ENCODE results near the gene LEFTY1.

DNA sequence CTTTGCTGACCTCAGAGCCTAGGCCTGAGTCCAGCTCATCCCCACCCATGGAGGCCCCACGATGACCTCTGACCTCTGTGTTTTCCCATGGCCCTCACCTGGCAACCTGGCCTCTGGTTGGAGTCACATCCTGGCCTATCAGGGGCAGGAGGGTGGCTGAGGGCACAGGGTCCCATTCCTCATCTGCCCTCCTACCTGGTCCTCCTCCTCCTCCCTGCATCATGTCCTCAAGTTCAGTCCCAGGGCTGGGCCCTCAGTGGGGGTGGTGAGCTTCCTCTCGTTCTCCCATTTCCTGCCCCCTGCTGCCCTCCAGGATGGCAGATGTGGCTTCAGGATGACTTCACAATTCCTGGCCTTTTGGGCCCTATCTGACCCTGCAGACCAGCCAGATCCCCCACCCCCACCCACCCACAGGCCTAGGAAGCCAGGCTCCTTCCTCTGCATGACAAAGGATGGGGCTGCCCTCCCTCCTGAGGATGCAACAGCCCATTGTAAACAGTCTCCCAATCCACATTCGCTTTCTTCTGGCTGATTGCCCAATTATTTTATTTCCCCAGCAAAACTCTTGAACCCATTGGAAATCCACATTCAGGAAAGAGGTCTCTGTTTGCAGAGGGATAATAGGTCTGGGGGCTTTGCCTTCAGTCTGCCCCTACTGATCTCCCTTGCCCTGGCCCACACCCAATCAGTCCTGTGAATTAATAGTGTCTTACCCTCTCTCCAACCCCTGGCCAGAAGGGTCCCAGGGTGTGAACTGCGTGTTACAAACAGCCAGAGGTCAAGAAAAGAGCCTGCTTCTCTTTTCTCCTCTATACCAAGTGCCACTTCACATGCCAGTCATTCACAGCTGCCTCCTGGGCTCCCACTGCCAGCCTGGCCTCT is 10.3 kb upstream of the LEFTY1 start:
- TF ChIP-seq, protein P1, sequence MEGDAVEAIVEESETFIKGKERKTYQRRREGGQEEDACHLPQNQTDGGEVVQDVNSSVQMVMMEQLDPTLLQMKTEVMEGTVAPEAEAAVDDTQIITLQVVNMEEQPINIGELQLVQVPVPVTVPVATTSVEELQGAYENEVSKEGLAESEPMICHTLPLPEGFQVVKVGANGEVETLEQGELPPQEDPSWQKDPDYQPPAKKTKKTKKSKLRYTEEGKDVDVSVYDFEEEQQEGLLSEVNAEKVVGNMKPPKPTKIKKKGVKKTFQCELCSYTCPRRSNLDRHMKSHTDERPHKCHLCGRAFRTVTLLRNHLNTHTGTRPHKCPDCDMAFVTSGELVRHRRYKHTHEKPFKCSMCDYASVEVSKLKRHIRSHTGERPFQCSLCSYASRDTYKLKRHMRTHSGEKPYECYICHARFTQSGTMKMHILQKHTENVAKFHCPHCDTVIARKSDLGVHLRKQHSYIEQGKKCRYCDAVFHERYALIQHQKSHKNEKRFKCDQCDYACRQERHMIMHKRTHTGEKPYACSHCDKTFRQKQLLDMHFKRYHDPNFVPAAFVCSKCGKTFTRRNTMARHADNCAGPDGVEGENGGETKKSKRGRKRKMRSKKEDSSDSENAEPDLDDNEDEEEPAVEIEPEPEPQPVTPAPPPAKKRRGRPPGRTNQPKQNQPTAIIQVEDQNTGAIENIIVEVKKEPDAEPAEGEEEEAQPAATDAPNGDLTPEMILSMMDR (IDR thresholded peaks at IDR 0.05; ENCODE audit: borderline replicate concordance, extremely low read depth, low read length, poor library complexity, severe bottlenecking) = no peak
- TF ChIP-seq EZH2 (IDR thresholded peaks at IDR 0.05; ENCODE audit: borderline replicate concordance, low read depth, low read length, severe bottlenecking) = no peak

Data from DND-41 (cell line).